Neutrophil (primary cell): ENCODE results near the gene PCDH1.
"Not testable (repeated sequence)": the region's sequence is repeated elsewhere in the genome, so short reads cannot be mapped to it uniquely, and the experiment has no call there.

Experiments used
- H3K27ac ChIP-seq: fragments of 200-600 bp; sonication (generic); 2 replicates; pipeline ENCODE4 v1.5.1; 2016; ENCODE audit warnings: mild to moderate bottlenecking, moderate library complexity
- H3K27me3 ChIP-seq: fragments of 200-600 bp; sonication (generic); 2 replicates; pipeline ENCODE4 v1.6.0; 2016; ENCODE audit warnings: mild to moderate bottlenecking
- H3K36me3 ChIP-seq: fragments of 200-600 bp; sonication (generic); 2 replicates; pipeline ENCODE4 v1.5.1; 2017
- H3K4me1 ChIP-seq, 2 experiments: fragments of 200-600 bp in 1 of 2; sonication (generic) in 1 of 2; 1 replicate in 1 of 2; 2 replicates in 1 of 2; pipeline versions ENCODE4 v1.5.1 to v1.6.1; 2013 to 2016; ENCODE audit warnings: low read depth in 1 of 2, low read length in 1 of 2, mild to moderate bottlenecking in 1 of 2, moderate library complexity in 1 of 2; ENCODE audit not compliant: control insufficient read depth in 1 of 2, insufficient read depth in 1 of 2
- H3K4me3 ChIP-seq, 2 experiments: fragments of 200-600 bp in 1 of 2; sonication (generic) in 1 of 2; 1 replicate in 1 of 2; 2 replicates in 1 of 2; pipeline ENCODE4 v1.5.1; 2013 to 2016; ENCODE audit warnings: low read depth in 1 of 2, low read length in 1 of 2, mild to moderate bottlenecking in 1 of 2, moderate library complexity in 1 of 2
- H3K9me3 ChIP-seq: fragments of 200-600 bp; sonication (generic); 2 replicates; pipeline ENCODE4 v1.5.1; 2016
- CTCF ChIP-seq: fragments of 200-600 bp; sonication (generic); IDR thresholded peaks from 2 replicates; pipeline ENCODE4 v1.5.1; 2016; ENCODE audit warnings: antibody characterized with exemption

The PCDH1 gene

GRCh38 chr5:141898448-141899049 is 20.3 kb upstream of the PCDH1 start:
- H3K4me1 ChIP-seq, result no peaks in the 10 kb centered on the region
- no peak overlapping the region for H3K4me3 ChIP-seq
- H3K36me3 ChIP-seq, result no peaks in the 10 kb centered on the region
- H3K9me3 ChIP-seq, result no peaks in the 10 kb centered on the region
- peaks cover 47% of the 10 kb centered on the region for H3K27me3 ChIP-seq
- TF ChIP-seq CTCF, result no peak
- no peak overlapping the region for H3K27ac ChIP-seq

GRCh38 chr5:141897425-141897824 is 19.2 kb upstream of the PCDH1 start:
- Histone ChIP-seq H3K9me3 (no peaks in the 10 kb centered on the region), H3K27ac (no peak overlapping the region), H3K4me3 (no peak overlapping the region), H3K4me1 (no peaks in the 10 kb centered on the region), H3K27me3 (peaks cover 47% of the 10 kb centered on the region), H3K36me3 (no peaks in the 10 kb centered on the region)
- TF ChIP-seq CTCF, result no peak

DNA sequence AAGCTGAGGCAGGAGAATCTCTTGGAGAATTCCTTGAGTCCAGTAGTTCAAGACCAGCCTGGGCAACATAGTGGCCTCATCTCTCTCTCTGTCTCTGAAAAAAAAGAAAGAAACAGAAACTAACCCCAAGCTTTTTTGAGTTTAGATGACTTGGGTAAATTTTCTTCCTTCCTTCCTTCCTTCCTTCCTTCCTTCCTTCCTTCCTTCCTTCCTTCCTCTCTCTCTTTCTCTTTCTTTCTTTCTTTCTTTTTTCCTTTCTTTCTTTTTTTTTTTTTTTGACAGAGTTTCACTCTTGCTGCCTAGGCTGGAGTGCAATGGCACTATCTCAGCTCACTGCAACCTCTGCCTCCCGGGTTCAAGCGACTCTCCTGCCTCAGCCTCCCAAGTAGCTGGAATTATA is 12.2 kb upstream of the PCDH1 start:
- not testable (repeated sequence) for H3K36me3 ChIP-seq, H3K4me3 ChIP-seq, H3K27ac ChIP-seq, H3K4me1 ChIP-seq, H3K9me3 ChIP-seq
- peaks cover 81% of the 10 kb centered on the region for H3K27me3 ChIP-seq

DNA sequence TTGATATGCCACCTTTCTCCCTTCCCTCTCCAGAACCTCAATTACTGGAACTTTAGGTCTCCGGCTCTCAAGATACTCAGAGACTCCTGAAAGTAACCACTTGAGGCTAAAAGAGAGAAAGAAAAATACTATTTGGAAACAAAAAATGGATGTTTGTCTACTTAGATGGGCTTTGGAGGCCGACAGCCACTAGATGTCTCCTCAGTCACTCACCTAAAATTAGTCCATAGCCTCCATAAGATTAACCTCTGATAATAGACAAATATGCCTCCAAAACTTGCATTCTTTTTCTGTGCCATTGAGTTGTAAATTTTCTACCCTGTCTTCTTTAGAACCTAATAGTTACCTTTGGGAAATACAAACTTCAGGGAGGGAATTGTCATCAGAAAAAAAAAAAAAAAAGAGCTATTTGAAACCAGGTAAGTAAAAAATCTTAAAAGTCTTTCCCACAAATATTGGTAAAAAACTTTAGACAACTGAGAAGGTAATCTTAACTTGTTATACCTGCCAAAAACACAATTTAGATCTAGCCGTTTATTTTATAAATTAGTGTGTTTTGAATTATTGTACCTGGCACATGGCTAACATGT is 11.2 kb upstream of the PCDH1 start:
- no peak overlapping the region for H3K27ac ChIP-seq
- no peak for TF ChIP-seq CTCF

GRCh38 chr5:141883892-141884318 is 5.7 kb upstream of the PCDH1 start:
- H3K9me3 ChIP-seq, result no peaks in the 10 kb centered on the region
- H3K27ac ChIP-seq, result no peak overlapping the region
- H3K4me1 ChIP-seq, result peaks cover 5 to 6% of the 10 kb centered on the region in 2 experiments
- H3K27me3 ChIP-seq, result peaks cover 84% of the 10 kb centered on the region
- H3K36me3 ChIP-seq, result no peaks in the 10 kb centered on the region
- no peak for TF ChIP-seq CTCF
- H3K4me3 ChIP-seq, result no peak overlapping the region

More for the DNA sequence above, 11.2 kb upstream of the PCDH1 start:
- no peaks in the 10 kb centered on the region for H3K36me3 ChIP-seq
- no peak overlapping the region for H3K4me3 ChIP-seq
- H3K4me1 ChIP-seq, result no peaks in the 10 kb centered on the region
- H3K27me3 ChIP-seq, result peaks cover 81% of the 10 kb centered on the region
- no peaks in the 10 kb centered on the region for H3K9me3 ChIP-seq

DNA sequence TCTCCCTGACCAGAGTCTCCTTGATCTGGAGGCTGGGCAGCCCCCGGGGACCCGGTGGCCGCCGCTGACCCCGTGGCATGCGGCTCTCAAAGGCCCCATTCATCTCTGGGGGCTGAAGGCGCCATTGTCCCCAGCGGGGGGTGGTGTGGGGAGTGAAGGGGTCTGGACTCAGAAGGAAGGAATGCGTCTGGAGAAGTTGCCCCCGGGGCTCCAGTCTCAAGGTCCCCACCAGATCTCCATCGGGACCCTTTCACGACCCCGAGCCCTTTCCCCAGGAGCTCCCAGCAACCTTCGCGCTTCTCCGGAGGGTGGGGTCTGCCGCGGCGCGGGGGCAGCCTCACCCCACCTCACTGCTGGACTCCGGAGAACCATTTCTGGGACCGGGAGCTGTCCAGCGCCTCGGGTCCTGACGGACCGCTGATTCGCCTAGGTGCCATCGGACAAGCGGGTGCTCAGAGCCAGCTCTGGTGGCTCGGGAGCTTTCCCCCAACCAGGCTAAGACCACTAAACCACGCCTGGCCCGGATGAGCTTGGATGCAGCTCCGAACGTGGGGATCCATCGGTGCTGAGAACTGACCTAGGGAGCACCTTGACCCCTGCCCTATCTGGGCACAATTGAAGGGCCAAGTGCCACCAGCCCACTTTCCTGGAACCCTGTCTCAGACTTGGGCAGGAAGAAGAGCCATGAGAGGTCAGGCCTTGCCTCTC is 5.1 kb upstream of the PCDH1 start:
- Histone ChIP-seq H3K9me3 (no peaks in the 10 kb centered on the region), H3K27ac (no peak overlapping the region), H3K4me1 (peaks cover 10 to 12% of the 10 kb centered on the region in 2 experiments), H3K4me3 (no peak overlapping the region), H3K27me3 (peaks cover 85% of the 10 kb centered on the region), H3K36me3 (no peaks in the 10 kb centered on the region)
- TF ChIP-seq CTCF, result no peak
